HFFc6 (cell line): ENCODE results near the gene PEX11G. TPM values are rescaled to one million over a fixed set of nuclear protein-coding genes. Genes with fewer than 3 reads are reported as not detected.

Experiments used
- DNase-seq: peaks from one replicate; pipeline ENCODE4 v3.0.0-alpha.2; 2018
- H3K27ac Mint-ChIP-seq: 2 replicates; pipeline ENCODE4 v1.8.0; 2020; ENCODE audit warnings: mild to moderate bottlenecking, mixed read lengths
- H3K27me3 Mint-ChIP-seq: 2 replicates; pipeline ENCODE4 v1.8.0; 2021; ENCODE audit warnings: mild to moderate bottlenecking, moderate library complexity, mixed read lengths; ENCODE audit not compliant: insufficient read depth
- H3K36me3 Mint-ChIP-seq: 2 replicates; pipeline ENCODE4 v1.8.0; 2021; ENCODE audit warnings: low read depth, mixed read lengths
- H3K4me1 Mint-ChIP-seq: 2 replicates; pipeline ENCODE4 v1.8.0; 2020; ENCODE audit warnings: low read depth, mixed read lengths
- H3K4me3 Mint-ChIP-seq: 2 replicates; pipeline ENCODE4 v1.8.0; 2020; ENCODE audit warnings: mild to moderate bottlenecking, moderate library complexity, mixed read lengths
- H3K9me3 Mint-ChIP-seq: 2 replicates; pipeline ENCODE4 v1.8.0; 2020; ENCODE audit warnings: mild to moderate bottlenecking, mixed read lengths
- long read RNA-seq: library from polyadenylated mRNA; unstranded; transcript quantifications from one replicate; pipeline ENCODE4 v2.0.0, GENCODE V29; 2019
- total RNA-seq, 6 experiments: library from RNA; stranded (reverse); fragmentation: NEBNext Ultra II Directional; extraction: Animal tissue kit (Norgen Biotek cat#: 25700); gene quantifications; 2 replicates in 1 of 6; 3 replicates in 5 of 6; pipeline ENCODE4 v1.2.3, GENCODE V29; 2021
- TF ChIP-seq, protein P1 (sequence below): fragments of 200-600 bp; sonication (generic); IDR thresholded peaks from 2 replicates; pipeline ENCODE4 v1.5.0; 2021; ENCODE audit warnings: antibody characterized with exemption, mild to moderate bottlenecking

PEX11G gene
- total RNA-seq: 1 to 10 TPM in 3 of 6 experiments, under 1 TPM in 3; 0.51 to 2.8 (median 1.0) TPM
- long read RNA-seq, transcript PEX11G-201 (5 exons, 1,062 nt): major isoform, 6 of 8 reads
- long read RNA-seq, partial matches to known transcripts: 0 of 8 reads
- long read RNA-seq, other reads (novel, unspliced or antisense): 1 of 8 reads

DNA sequence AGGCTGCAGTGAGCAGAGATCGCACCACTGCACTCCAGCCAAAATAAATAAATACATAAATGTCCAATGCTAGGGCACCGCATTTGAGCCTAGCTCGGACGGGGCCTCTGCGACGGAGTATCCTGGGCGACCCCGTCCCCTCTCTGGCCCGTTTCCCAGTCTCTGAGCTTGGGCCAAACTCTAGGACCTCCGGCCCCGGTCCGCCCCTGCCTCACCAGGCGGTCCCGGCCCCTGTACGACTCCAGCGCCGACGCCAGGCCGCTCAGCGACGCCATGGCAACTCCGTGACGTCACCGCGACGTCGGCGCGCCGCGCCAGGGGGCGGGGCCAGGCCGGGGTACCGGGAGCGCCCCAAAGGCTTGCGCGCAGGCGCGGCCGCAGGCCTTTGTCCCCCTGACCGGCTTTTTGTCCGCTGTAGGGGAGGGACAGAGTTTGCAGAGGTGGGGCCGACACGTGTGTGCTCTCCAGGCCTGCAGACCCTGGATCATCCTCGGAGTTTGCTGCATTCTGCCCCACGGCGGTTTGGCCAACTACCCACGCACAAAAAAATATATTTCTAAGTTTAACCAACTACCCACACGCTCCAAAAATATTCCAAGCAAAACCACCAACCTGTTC lies at the start of gene PEX11G:
Gene PEX11G, minus strand, starts transcription at position 300 of the 618 bp plus-strand sequence. Its CDS starts 25 bp downstream, at position 275.
- Mint-ChIP-seq H3K27ac (peak within 1 kb of the TSS; percentile 68), H3K27me3 (no peaks in the 10 kb centered on the region; the same call in 1 of the 2 replicates), H3K4me1 (peaks cover 19% of the 10 kb centered on the region), H3K4me3 (peak within 1 kb of the TSS; percentile 82), H3K9me3 (no peaks in the 10 kb centered on the region), H3K36me3 (no peaks in the 10 kb centered on the region)
- TF ChIP-seq, protein P1, sequence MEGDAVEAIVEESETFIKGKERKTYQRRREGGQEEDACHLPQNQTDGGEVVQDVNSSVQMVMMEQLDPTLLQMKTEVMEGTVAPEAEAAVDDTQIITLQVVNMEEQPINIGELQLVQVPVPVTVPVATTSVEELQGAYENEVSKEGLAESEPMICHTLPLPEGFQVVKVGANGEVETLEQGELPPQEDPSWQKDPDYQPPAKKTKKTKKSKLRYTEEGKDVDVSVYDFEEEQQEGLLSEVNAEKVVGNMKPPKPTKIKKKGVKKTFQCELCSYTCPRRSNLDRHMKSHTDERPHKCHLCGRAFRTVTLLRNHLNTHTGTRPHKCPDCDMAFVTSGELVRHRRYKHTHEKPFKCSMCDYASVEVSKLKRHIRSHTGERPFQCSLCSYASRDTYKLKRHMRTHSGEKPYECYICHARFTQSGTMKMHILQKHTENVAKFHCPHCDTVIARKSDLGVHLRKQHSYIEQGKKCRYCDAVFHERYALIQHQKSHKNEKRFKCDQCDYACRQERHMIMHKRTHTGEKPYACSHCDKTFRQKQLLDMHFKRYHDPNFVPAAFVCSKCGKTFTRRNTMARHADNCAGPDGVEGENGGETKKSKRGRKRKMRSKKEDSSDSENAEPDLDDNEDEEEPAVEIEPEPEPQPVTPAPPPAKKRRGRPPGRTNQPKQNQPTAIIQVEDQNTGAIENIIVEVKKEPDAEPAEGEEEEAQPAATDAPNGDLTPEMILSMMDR: no peak
- peak; percentile 64 for DNase-seq

DNA sequence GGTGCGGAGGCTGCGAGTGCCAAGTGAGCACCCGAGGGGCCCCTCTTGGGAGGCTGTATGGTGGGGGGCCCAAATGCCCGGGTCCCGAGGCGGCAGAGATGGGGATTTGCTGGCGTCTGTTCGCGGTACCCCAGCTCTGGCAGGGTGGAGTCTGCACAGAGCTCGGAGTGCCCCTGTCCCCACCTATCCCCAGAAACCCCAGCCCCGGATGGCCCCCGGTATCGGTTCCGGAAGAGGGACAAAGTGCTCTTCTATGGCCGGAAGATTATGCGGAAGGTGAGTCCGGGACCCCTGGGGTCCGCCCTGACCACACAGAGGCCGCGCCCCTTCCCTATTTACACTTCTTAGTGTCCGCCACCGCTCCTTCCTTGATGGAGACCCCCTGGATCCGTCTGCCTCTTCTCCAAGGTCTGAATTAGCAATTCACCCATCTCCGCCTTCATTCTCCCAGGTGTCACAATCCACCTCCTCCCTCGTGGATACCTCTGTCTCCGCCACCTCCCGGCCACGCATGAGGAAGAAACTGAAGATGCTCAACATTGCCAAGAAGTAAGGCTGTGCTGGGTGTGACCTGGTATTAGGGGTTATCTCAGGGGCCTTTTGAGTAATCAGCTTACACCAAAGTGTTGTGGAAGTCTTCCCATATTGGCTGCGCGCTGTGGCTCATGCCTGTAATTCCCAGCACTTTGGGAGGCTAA lies 47.3 kb upstream of the PEX11G start:
- Mint-ChIP-seq H3K27ac (peak overlapping the region; percentile 43; the same call in 1 of the 2 replicates), H3K9me3 (no peaks in the 10 kb centered on the region), H3K4me3 (peak overlapping the region; percentile 98), H3K4me1 (peaks cover 19% of the 10 kb centered on the region), H3K36me3 (peaks cover 17% of the 10 kb centered on the region), H3K27me3 (peaks cover 3% of the 10 kb centered on the region)
- no peak for DNase-seq
- TF ChIP-seq, protein P1: no peak

GRCh38 chr19:7535047-7535997 lies 46.5 kb upstream of the PEX11G start, which contains the start of gene PNPLA6:
Gene PNPLA6, plus strand, starts transcription at chr19:7535717. Its CDS starts 72 bp downstream, at chr19:7535789.
- TF ChIP-seq, protein P1: no peak
- H3K4me1 Mint-ChIP-seq: peaks cover 19% of the 10 kb centered on the region
- DNase-seq: peak; percentile 90
- peak within 1 kb of the TSS; percentile 97 for H3K27ac Mint-ChIP-seq
- H3K27me3 Mint-ChIP-seq: peaks cover 3% of the 10 kb centered on the region
- H3K36me3 Mint-ChIP-seq: peaks cover 15% of the 10 kb centered on the region
- peak within 1 kb of the TSS; percentile 98 for H3K4me3 Mint-ChIP-seq
- no peaks in the 10 kb centered on the region for H3K9me3 Mint-ChIP-seq

DNA sequence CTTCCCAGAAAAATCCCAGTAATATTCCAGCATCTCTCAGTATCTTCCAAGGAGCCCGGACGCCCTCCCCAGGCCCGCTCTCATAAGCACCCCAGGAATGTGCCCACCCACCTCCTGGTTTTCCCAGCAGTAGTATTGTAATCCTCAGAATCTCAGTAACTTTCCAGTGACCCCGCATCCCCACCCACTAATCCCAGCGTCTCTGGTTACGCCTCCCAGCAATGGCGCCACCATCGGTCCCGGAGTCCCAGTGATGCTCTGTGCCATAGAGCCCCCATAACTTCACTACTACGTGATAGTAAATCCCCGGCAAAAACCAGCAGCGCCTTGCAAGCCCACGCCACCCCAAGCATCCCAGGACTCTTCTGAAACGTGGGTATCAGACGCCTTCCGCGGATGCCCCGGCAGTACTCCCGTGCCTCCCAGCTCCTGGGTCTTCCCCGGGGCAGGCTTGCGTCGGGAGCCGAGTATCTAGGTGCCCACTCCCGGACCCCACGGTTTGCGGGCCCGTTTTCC lies 45.8 kb upstream of the PEX11G start:
- Mint-ChIP-seq H3K4me3 (peak overlapping the region; percentile 98), H3K36me3 (peaks cover 11% of the 10 kb centered on the region), H3K9me3 (no peaks in the 10 kb centered on the region), H3K27ac (peak overlapping the region; percentile 97), H3K27me3 (peaks cover 3% of the 10 kb centered on the region), H3K4me1 (peaks cover 19% of the 10 kb centered on the region)
- DNase-seq: peak; percentile 89
- TF ChIP-seq, protein P1: peak; percentile 49
